AG09319 (cell line): Measurements from ENCODE around the gene MYH7B.

Experiments used
- DNase-seq: peaks from one replicate; pipeline ENCODE4 v3.0.0-alpha.2; 2010; ENCODE audit warnings: low read depth; ENCODE audit errors: extremely low read depth
- CTCF ChIP-seq: IDR thresholded peaks from 2 replicates; pipeline ENCODE4 v1.5.1; 2011; ENCODE audit warnings: low read depth, mild to moderate bottlenecking, inconsistent platforms, low read length, moderate library complexity

Gene MYH7B

DNA sequence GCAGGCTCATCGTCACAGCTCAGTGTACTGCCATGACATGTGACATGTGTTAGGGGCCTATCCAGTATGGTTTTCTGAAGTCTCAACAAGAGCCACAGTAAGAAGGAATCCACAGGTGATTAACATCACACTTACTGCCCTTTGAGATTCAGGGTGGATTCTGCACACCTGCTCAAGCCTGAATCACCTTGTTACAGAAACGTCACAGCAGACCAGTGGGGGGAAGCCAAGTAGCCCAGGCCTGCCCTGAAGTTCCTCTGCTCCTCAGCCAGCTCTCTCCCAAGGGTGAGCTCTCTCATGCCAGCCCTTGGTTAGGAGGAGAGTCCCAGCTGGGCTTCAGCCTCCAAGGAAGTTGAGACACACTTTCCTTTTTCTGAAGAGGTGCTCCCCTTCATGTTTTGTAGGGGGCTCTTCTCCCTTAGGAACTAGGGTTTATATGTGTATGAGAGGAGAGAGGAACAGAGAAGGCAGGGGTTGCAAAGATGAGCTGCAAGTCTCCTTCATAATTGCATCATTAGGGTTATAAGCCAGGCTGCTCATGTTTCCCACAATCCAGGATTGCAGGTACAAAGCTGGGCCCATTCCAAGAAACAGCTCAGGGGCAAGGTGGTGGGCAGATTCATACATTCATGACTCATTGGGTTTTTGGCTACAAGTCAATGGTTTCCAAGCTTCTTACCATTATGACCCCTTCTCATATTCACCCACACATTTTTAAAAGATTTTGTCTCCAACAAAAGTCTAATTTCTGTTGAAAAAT, 11.7 kb upstream of the MYH7B start:
- TF ChIP-seq CTCF: no peak
- no peak for DNase-seq

DNA sequence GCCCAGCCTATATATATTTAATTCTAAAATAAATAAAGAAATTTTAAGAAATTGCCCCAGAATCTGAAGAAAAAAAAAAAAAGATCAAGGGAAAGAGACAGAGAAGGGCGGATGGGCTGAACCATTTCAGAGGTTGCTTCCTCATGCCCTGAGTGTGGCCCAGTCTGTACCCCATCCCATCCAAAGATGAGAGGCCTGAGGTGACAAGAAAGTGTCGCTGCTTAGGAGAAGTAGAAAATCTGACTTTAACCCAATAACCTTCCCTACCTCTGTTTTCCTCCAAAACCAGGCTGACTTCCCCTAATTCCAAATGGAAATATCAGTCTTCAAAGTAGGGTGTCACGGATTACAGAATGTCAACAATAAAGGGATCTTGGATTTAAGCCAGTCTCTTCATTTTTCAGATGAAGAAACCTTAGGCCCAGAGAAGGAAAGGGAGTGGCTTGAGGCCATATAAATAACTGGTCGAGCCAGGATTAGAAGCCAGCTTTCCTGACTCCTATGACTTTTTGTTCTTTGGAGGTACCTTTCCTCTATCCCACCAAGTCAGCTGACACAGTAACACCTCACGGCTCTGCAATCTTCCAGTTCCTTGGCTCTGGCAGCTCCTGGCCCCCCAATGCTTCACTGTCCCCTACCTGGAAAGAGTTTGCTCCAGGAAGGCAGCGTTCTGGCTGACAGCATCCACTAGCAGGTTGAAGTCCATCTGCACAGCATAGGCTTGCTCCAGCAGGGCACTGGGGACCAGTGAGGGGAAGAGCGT, 10.2 kb upstream of the MYH7B start:
- DNase-seq: no peak
- no peak for TF ChIP-seq CTCF

DNA sequence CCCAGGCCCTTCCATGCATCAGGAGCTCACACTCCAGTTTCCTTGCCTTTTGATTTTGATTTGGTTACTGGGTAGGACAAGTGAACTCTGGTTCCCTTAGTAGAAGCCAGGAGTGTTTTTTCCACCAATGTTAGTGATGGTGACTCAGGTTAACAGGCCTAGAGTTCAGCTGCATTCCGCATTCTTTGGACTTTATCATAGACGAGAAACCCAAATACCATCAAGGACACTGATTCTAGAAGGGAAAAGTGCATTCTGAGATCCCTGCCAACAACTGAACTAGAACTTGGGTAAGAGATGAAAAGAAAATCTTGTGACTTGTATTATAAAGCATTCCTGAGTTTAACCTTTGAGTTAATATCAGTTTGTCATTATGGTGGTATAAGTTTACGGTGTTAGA, 9.0 kb upstream of the MYH7B start:
- no peak for TF ChIP-seq CTCF
- no peak for DNase-seq

DNA sequence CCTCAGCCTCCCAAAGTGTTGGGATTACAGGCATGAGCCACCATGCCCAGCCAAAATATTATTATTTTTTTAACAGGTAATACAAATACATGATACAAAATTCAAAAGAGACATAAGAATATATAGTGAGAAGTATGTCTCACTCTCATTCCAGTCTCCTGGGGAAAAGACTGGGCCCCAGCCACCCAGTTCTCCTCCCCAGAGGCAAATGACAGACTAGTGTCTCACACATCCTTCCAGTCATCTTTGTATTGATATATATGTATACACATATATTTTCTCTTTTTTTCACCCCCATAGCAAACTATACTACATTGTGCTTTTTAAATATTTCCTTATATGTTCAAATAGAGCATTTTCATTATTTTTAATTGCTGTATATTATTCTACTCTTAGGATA, 8.3 kb upstream of the MYH7B start:
- DNase-seq: no peak
- no peak for TF ChIP-seq CTCF

DNA sequence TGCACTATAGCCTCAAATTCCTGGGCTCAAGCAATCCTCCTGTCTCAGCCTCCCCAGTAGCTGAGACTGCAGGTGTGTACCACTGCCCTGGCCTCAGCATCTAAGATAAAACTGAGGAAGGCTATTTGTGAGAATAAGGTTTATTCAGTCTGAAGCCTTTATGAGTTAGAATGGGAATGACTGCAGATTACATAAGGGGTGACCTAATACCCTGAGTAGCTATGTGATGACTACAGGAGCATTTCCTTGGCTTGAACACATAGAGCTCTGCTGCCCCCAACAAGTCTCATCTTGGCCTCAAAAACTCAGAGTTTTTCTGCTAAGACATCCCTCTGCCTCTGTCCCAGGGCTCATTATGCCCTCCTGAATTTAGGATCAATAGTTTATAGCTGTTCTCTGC, 7.6 kb upstream of the MYH7B start:
- TF ChIP-seq CTCF: peak; percentile 22
- DNase-seq: peak; percentile 44

DNA sequence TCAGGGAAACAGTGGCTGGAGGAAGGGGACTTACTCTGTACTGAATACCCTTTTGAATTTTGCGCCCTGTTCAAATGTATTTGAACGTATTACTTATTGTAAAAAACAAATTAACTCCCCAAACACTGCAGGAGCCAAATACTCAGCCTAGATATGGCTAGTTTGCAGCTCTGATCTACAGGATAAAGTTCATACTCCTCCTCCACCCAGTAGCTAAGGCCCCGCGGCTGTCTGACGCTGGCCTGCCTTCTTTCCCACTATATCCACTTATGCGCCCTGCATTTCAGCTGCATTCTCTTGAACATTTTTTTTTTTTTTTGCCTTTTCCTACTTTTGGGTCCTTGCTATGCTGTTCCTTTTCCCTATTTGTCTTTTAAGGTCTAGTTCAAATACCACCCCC, 6.5 kb upstream of the MYH7B start:
- DNase-seq: no peak
- no peak for TF ChIP-seq CTCF

- no peak for DNase-seq
- no peak for TF ChIP-seq CTCF
Measured at GRCh38 chr20:34951252-34951651, 4.4 kb upstream of the MYH7B start.
